HepG2 (cell line): ENCODE measurements around the gene S100A4. TPM values are rescaled to one million over a fixed set of nuclear protein-coding genes. Genes with fewer than 3 reads are reported as not detected.

Source experiments
- ARID3A ChIP-seq: IDR thresholded peaks from 2 replicates; pipeline ENCODE4 v1.6.1; 2012; ENCODE audit warnings: low read depth, low read length, improper control_type of control experiment
- KMT2B ChIP-seq: IDR thresholded peaks from 2 replicates; pipeline ENCODE4 v1.6.1; 2016; ENCODE audit warnings: missing genetic modification reagents, missing compliant biosample characterization
- MLXIP ChIP-seq: sonication (generic); formaldehyde crosslinking; IDR thresholded peaks from 2 replicates; pipeline ENCODE4 v1.9.0; 2021; ENCODE audit warnings: missing genetic modification reagents, borderline replicate concordance
- PPARG ChIP-seq: conservative IDR thresholded peaks from 2 replicates; pipeline ENCODE4 v1.6.1; 2016; ENCODE audit warnings: missing biosample characterization, missing genetic modification reagents
- RARA ChIP-seq: IDR thresholded peaks from 2 replicates; pipeline ENCODE4 v1.6.1; 2016; ENCODE audit warnings: missing genetic modification reagents, missing compliant biosample characterization
- SP140L ChIP-seq: sonication (generic); formaldehyde crosslinking; IDR thresholded peaks from 2 replicates; pipeline ENCODE4 v1.4.0; 2020; ENCODE audit warnings: missing genetic modification reagents, borderline replicate concordance
- USF2 ChIP-seq, 2 experiments: sonication (generic) in 1 of 2; formaldehyde crosslinking in 1 of 2; IDR thresholded peaks; 2 replicates each; pipeline versions ENCODE4 v1.5.1 to v1.6.1; 2011 to 2020; ENCODE audit warnings: borderline replicate concordance in 1 of 2, low read depth in 1 of 2, low read length in 1 of 2, mild to moderate bottlenecking in 1 of 2, missing genetic modification reagents in 1 of 2, moderate library complexity in 1 of 2
- ZBTB44 ChIP-seq: sonication (generic); formaldehyde crosslinking; IDR thresholded peaks from 2 replicates; pipeline ENCODE4 v1.4.0; 2020; ENCODE audit warnings: missing genetic modification reagents
- ZNF230 ChIP-seq: sonication (generic); formaldehyde crosslinking; IDR thresholded peaks from 2 replicates; pipeline ENCODE4 v1.4.0; 2020; ENCODE audit warnings: mild to moderate bottlenecking, missing genetic modification reagents
- ZNF512 ChIP-seq: sonication (generic); formaldehyde crosslinking; IDR thresholded peaks from 2 replicates; pipeline ENCODE4 v1.4.0; 2020; ENCODE audit warnings: mild to moderate bottlenecking, missing genetic modification reagents
- ZNF546 ChIP-seq: sonication (generic); formaldehyde crosslinking; conservative IDR thresholded peaks from 2 replicates; pipeline ENCODE4 v1.8.1; 2023; ENCODE audit warnings: mild to moderate bottlenecking, missing genetic modification reagents
- ZNF570 ChIP-seq: sonication (generic); formaldehyde crosslinking; IDR thresholded peaks from 2 replicates; pipeline ENCODE4 v1.4.0; 2020; ENCODE audit warnings: mild to moderate bottlenecking, missing genetic modification reagents, borderline replicate concordance
- ZNF597 ChIP-seq: sonication (generic); formaldehyde crosslinking; IDR thresholded peaks from 2 replicates; pipeline ENCODE4 v1.5.0; 2020; ENCODE audit warnings: missing genetic modification reagents
- ZNF678 ChIP-seq: sonication (generic); formaldehyde crosslinking; IDR thresholded peaks from 2 replicates; pipeline ENCODE4 v1.4.0; 2020; ENCODE audit warnings: mild to moderate bottlenecking, missing genetic modification reagents
- ZNF773 ChIP-seq: sonication (generic); formaldehyde crosslinking; IDR thresholded peaks from 2 replicates; pipeline ENCODE4 v1.4.0; 2020; ENCODE audit warnings: missing genetic modification reagents, borderline replicate concordance
- ZNF790 ChIP-seq: sonication (generic); formaldehyde crosslinking; IDR thresholded peaks from 2 replicates; pipeline ENCODE4 v1.8.0; 2022; ENCODE audit warnings: missing genetic modification reagents, mild to moderate bottlenecking, borderline replicate concordance
- polyA plus RNA-seq, 8 experiments: library from polyadenylated mRNA; depleted of rRNA in 3 of 8; stranded (reverse) in 7 of 8; unstranded in 1 of 8; fragments of >200 nt; fragmentation: Illumina TruSeq in 4 of 8; extraction: Trizol in 4 of 8; gene quantifications; 2 replicates each; pipeline versions ENCODE4 v1.2.1 to v1.2.3, GENCODE V29; 2011 to 2016; ENCODE audit warnings: low read depth in 4 of 8, missing spikeins in 1 of 8, mixed read lengths in 1 of 8; ENCODE audit not compliant: insufficient read depth in 1 of 8
- total RNA-seq, 5 experiments: library from RNA; depleted of rRNA; stranded (reverse); fragments of >200 nt; fragmentation: Illumina TruSeq; extraction: Trizol; gene quantifications; 2 replicates each; pipeline ENCODE4 v1.2.3, GENCODE V29; 2016; ENCODE audit warnings: low read depth in 1 of 5

Gene S100A4
- total and polyA plus RNA-seq, 2 of the 13 experiments (the other 11 are each of a cell fraction or from before 2014, with no cell fraction given) = 12.9 to 20.2 TPM

- TF ChIP-seq ZNF512 (CRISPR knock-in tag) (no peak), ZNF546 (CRISPR knock-in tag) (no peak), MLXIP (no peak), KMT2B (CRISPR knock-in tag) (no peak), SP140L (CRISPR knock-in tag) (no peak), ZNF678 (no peak), ZNF790 (no peak), ZNF773 (no peak), ZNF597 (CRISPR knock-in tag) (no peak), ZNF570 (CRISPR knock-in tag) (no peak), ZBTB44 (CRISPR knock-in tag) (no peak), USF2 (IDR thresholded peaks at IDR 0.05; ENCODE audit: low read depth, low read length) (no peak), USF2 (CRISPR knock-in tag; IDR thresholded peaks at IDR 0.05; ENCODE audit: borderline replicate concordance) (no peak), PPARG (0 out of 2 replicates have a peak, but pooled peaks have one; percentile 33), ZNF230 (CRISPR knock-in tag) (no peak), ARID3A (no peak), RARA (CRISPR knock-in tag) (no peak)
These were observed 12.6 kb downstream of the S100A4 start (continued) for GRCh38 chr1:153532769-153533599.
